ENCODE data around the gene SSMEM1.
A peak's percentile ranks its signal among the peaks of the same experiment; 100 is the strongest.
"Not testable (repeated sequence)": the region's sequence is repeated elsewhere in the genome, so short reads cannot be mapped to it uniquely, and the experiment has no call there.

The SSMEM1 gene

GRCh38 chr7:130213828-130214227 lies 6.2 kb downstream of the SSMEM1 start:
- DNase-seq = no peak

- no peak for DNase-seq
These were observed 8.4 kb downstream of the SSMEM1 start for GRCh38 chr7:130216025-130216424.

GRCh38 chr7:130216750-130217149 lies 9.1 kb downstream of the SSMEM1 start:
- DNase-seq = no peak

- no peak for DNase-seq
These were observed 11.4 kb downstream of the SSMEM1 start for GRCh38 chr7:130218806-130219620.

GRCh38 chr7:130219871-130220270 lies 12.2 kb downstream of the SSMEM1 start:
- no peak for DNase-seq

GRCh38 chr7:130221746-130222145 lies 14.1 kb downstream of the SSMEM1 start:
- no peak for DNase-seq

- DNase-seq = no peak
These were observed 16.0 kb downstream of the SSMEM1 start for GRCh38 chr7:130223646-130224045.

GRCh38 chr7:130224210-130224609 lies 16.6 kb downstream of the SSMEM1 start:
- no peak for DNase-seq

GRCh38 chr7:130224923-130225322 lies 17.3 kb downstream of the SSMEM1 start:
- DNase-seq = not testable (repeated sequence)

- DNase-seq = no peak
These were observed 18.7 kb downstream of the SSMEM1 start for GRCh38 chr7:130226333-130226732.

GRCh38 chr7:130227883-130228575 lies 20.4 kb downstream of the SSMEM1 start:
- DNase-seq = no peak

- DNase-seq = no peak
These were observed 21.3 kb downstream of the SSMEM1 start for GRCh38 chr7:130228840-130229502.

GRCh38 chr7:130229981-130230380 lies 22.3 kb downstream of the SSMEM1 start:
- DNase-seq = not testable (repeated sequence)

GRCh38 chr7:130231792-130232191 lies 24.1 kb downstream of the SSMEM1 start:
- DNase-seq = no peak

GRCh38 chr7:130232209-130232608 lies 24.5 kb downstream of the SSMEM1 start:
- DNase-seq = no peak

- no peak for DNase-seq
These were observed 26.4 kb downstream of the SSMEM1 start for GRCh38 chr7:130234078-130234477.

GRCh38 chr7:130236361-130236760 lies 28.7 kb downstream of the SSMEM1 start:
- DNase-seq = not testable (repeated sequence)

- DNase-seq = no peak
These were observed 32.6 kb downstream of the SSMEM1 start for GRCh38 chr7:130240240-130240639.

- DNase-seq = peak in 7 of 14 donors; percentile 10 to 47 (median 15)
These were observed 34.7 kb downstream of the SSMEM1 start for GRCh38 chr7:130242198-130243014.

- not testable (repeated sequence) for DNase-seq
These were observed 35.8 kb downstream of the SSMEM1 start for GRCh38 chr7:130243486-130243885.

- DNase-seq = not testable (repeated sequence)
These were observed 38.8 kb downstream of the SSMEM1 start for GRCh38 chr7:130246491-130246890.

- DNase-seq = not testable (repeated sequence)
These were observed 41.2 kb downstream of the SSMEM1 start for GRCh38 chr7:130248842-130249241.

All from C1 segment of cervical spinal cord (tissue), 14 donors.